HEK293 (cell line): ENCODE measurements around the gene NFATC2IP.
A peak's percentile ranks its signal among the peaks of the same experiment; 100 is the strongest.

ENCODE experiments used
- CTCF ChIA-PET: fragments of 350-600 bp; formaldehyde crosslinking; extraction: SDS; loops from one replicate; lab custom pipeline; 2021; ENCODE audit warnings: antibody characterized with exemption; lab: Yijun Ruan, JAX
- POLR2A ChIA-PET: fragments of 300-600 bp; formaldehyde crosslinking; extraction: SDS; loops from one replicate; lab custom pipeline; 2020; ENCODE audit warnings: antibody characterized with exemption, inconsistent platforms; lab: Yijun Ruan, JAX
- H3K27ac ChIP-seq: fragments of 200-500 bp; sonication (Bioruptor generic); 2 replicates; pipeline ENCODE4 v1.5.1; 2014; ENCODE audit warnings: low read depth, low read length, control low read depth, inconsistent platforms; ENCODE audit errors: extremely low read depth
- H3K36me3 ChIP-seq, 2 experiments: fragments of 200-500 bp in 1 of 2; sonication (Bioruptor generic) in 1 of 2; 1 replicate in 1 of 2; 2 replicates in 1 of 2; pipeline ENCODE4 v1.5.1; 2014 to 2017; ENCODE audit warnings: inconsistent platforms in 2 of 2, low read length in 2 of 2; ENCODE audit not compliant: control insufficient read depth in 2 of 2, insufficient read depth in 1 of 2
- H3K4me1 ChIP-seq: fragments of 200-500 bp; sonication (Bioruptor generic); 2 replicates; pipeline ENCODE4 v1.5.1; 2014; ENCODE audit warnings: mild to moderate bottlenecking, low read length, inconsistent platforms; ENCODE audit not compliant: control insufficient read depth, insufficient read depth
- H3K4me3 ChIP-seq: 2 replicates; pipeline ENCODE4 v1.5.1; 2011; ENCODE audit warnings: low read depth, mild to moderate bottlenecking, control low read depth, low read length, moderate library complexity
- H3K9me3 ChIP-seq: fragments of 200-500 bp; sonication (Bioruptor generic); 2 replicates; pipeline ENCODE4 v1.5.1; 2014; ENCODE audit warnings: low read depth, low read length, inconsistent platforms; ENCODE audit not compliant: control insufficient read depth, insufficient read depth
- EGR2 ChIP-seq: fragments of 450-650 bp; formaldehyde crosslinking; IDR thresholded peaks from 2 replicates; pipeline ENCODE4 v1.5.1; 2016; ENCODE audit warnings: low read depth, missing biosample characterization, missing genetic modification characterization
- ELK4 ChIP-seq: IDR thresholded peaks from 2 replicates; pipeline ENCODE4 v1.6.1; 2011; ENCODE audit warnings: mild to moderate bottlenecking, low read depth, low read length, borderline replicate concordance
- KLF9 ChIP-seq: fragments of 450-650 bp; formaldehyde crosslinking; IDR thresholded peaks from 2 replicates; pipeline ENCODE4 v1.5.1; 2016; ENCODE audit warnings: missing biosample characterization, missing genetic modification characterization, low read depth
- MZF1 ChIP-seq: fragments of 450-650 bp; formaldehyde crosslinking; IDR thresholded peaks from 2 replicates; pipeline ENCODE4 v1.5.1; 2017; ENCODE audit warnings: missing biosample characterization, missing genetic modification characterization, borderline replicate concordance
- PRDM6 ChIP-seq: fragments of 450-650 bp; formaldehyde crosslinking; IDR thresholded peaks from 2 replicates; pipeline ENCODE4 v1.5.1; 2017; ENCODE audit warnings: missing biosample characterization, missing genetic modification characterization
- REPIN1 ChIP-seq: fragments of 450-650 bp; formaldehyde crosslinking; IDR thresholded peaks from 2 replicates; pipeline ENCODE4 v1.5.1; 2017; ENCODE audit warnings: missing biosample characterization, missing genetic modification characterization, low read depth
- SP2 ChIP-seq: fragments of 450-650 bp; formaldehyde crosslinking; IDR thresholded peaks from 2 replicates; pipeline ENCODE4 v1.5.1; 2016; ENCODE audit warnings: missing biosample characterization, missing genetic modification characterization
- SP3 ChIP-seq: fragments of 450-650 bp; formaldehyde crosslinking; IDR thresholded peaks from 2 replicates; pipeline ENCODE4 v1.5.1; 2016; ENCODE audit warnings: missing biosample characterization, missing genetic modification characterization
- ZBTB7A ChIP-seq: fragments of 450-650 bp; formaldehyde crosslinking; IDR thresholded peaks from 2 replicates; pipeline ENCODE4 v1.5.1; 2016; ENCODE audit warnings: low read depth, missing biosample characterization, missing genetic modification characterization
- ZFP69B ChIP-seq: fragments of 450-650 bp; formaldehyde crosslinking; IDR thresholded peaks from 2 replicates; pipeline ENCODE4 v1.5.1; 2016; ENCODE audit warnings: missing biosample characterization, missing genetic modification characterization
- ZNF157 ChIP-seq: fragments of 450-650 bp; formaldehyde crosslinking; IDR thresholded peaks from 2 replicates; pipeline ENCODE4 v1.5.1; 2016; ENCODE audit warnings: missing biosample characterization, missing genetic modification characterization
- ZNF184 ChIP-seq: fragments of 450-650 bp; IDR thresholded peaks from 2 replicates; pipeline ENCODE4 v1.5.1; 2018; ENCODE audit warnings: missing biosample characterization, mild to moderate bottlenecking, missing genetic modification characterization
- ZNF214 ChIP-seq: fragments of 450-650 bp; formaldehyde crosslinking; IDR thresholded peaks from 2 replicates; pipeline ENCODE4 v1.5.1; 2017; ENCODE audit warnings: missing biosample characterization, mild to moderate bottlenecking, missing genetic modification characterization, borderline replicate concordance
- ZNF302 ChIP-seq: fragments of 450-650 bp; formaldehyde crosslinking; IDR thresholded peaks from 2 replicates; pipeline ENCODE4 v1.5.1; 2016; ENCODE audit warnings: missing biosample characterization, missing genetic modification characterization, low read depth
- ZNF350 ChIP-seq: fragments of 450-650 bp; formaldehyde crosslinking; IDR thresholded peaks from 2 replicates; pipeline ENCODE4 v1.5.0; 2017; ENCODE audit warnings: missing biosample characterization, mild to moderate bottlenecking, missing genetic modification characterization
- ZNF529 ChIP-seq: fragments of 450-650 bp; formaldehyde crosslinking; IDR thresholded peaks from 2 replicates; pipeline ENCODE4 v1.5.1; 2017; ENCODE audit warnings: missing genetic modification characterization, missing biosample characterization; ENCODE audit not compliant: insufficient replicate concordance
- TF ChIP-seq, protein P1 (sequence below): fragments of 450-650 bp; formaldehyde crosslinking; IDR thresholded peaks from 2 replicates; pipeline ENCODE4 v1.5.1; 2017; ENCODE audit warnings: missing biosample characterization, missing genetic modification characterization
- TF ChIP-seq, protein P2 (sequence below): fragments of 450-650 bp; formaldehyde crosslinking; IDR thresholded peaks from 2 replicates; pipeline ENCODE4 v1.5.1; 2016; ENCODE audit warnings: missing biosample characterization, missing genetic modification characterization, low read depth

NFATC2IP gene

DNA sequence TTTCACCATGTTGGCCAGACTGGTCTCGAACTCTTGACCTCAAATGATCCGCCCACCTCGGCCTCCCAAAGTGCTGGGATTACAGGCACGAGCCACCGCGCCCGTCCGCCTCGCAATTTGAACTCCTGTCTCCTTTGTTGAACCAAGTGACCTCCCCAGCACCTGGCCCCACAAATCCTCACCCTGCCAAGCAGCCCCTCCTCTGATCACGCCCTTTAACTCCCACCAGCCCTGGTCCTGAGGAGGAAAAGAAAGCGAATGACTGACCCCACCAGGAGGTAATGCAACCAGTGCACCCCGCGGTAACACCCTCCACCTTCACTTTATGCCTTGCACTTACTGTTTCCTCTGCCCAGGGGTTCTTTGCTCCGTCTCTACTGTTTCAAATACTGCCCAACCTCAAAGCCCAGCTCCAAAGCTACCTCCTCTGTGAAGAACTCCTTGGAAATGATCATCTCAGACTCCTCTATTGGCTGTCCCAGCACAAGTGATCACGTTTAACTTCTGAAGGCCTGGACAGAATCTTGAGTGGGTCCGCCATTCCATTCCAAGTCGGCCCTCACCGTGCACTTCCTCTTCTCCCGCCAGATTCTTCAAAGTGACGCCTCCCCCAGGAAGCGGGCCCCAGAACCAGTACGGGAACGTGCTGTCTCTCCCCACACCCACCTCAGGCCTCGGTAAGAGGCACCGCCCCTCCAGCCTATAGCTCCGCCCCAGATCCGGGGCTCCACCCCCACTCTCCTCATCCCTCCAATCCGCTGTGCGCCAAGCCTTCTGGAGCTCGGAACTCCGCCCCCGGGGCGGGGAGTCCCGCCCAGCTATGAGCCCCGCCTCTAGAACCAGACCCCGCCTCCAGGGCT is 14.6 kb upstream of the NFATC2IP start:
- H3K4me3 ChIP-seq: no peak overlapping the region
- POLR2A ChIA-PET: interaction anchor here (1.0 kb wide), 2 partner anchors 9 to 15 kb away, joined by 3 read pairs; partner anchors contain the start of gene NFATC2IP
- no peaks in the 10 kb centered on the region for H3K36me3 ChIP-seq
- TF ChIP-seq SP3 (tag by site-specific recombination) (peak; percentile 72), ZFP69B (tag by site-specific recombination) (0 out of 2 replicates have a peak, but pooled peaks have one; percentile 34), ZNF302 (tag by site-specific recombination) (no peak), KLF9 (tag by site-specific recombination) (peak; percentile 45; the same call in 1 of the 2 replicates), REPIN1 (tag by site-specific recombination) (no peak), SP2 (tag by site-specific recombination) (peak; percentile 68), MZF1 (tag by site-specific recombination) (no peak)
- CTCF ChIA-PET: interaction anchor here (0.9 kb wide), 1 partner anchor 8 kb away, joined by 3 read pairs; no protein-coding TSS in a partner anchor
- H3K4me1 ChIP-seq: no peaks in the 10 kb centered on the region
- no peaks in the 10 kb centered on the region for H3K9me3 ChIP-seq
- no peak overlapping the region for H3K27ac ChIP-seq

DNA sequence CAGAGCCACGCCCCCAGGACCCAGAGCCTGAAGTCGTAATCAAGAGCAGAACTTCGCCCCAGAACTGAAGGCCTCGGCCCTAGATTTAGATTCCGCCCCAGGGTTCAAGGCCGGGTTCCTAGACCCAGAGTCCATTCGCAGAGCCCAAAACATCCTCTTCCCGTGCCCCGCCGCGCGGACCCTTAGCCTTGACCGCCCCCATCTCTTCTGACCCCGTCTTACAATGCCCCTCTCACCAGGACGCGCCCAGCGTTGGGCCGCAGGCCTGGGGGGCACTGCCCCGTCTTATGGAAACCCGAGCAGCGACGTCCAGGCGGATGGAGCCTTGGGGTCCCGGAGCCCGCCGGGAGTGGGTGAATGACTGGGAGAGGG is 14.0 kb upstream of the NFATC2IP start:
- Histone ChIP-seq H3K9me3 (no peaks in the 10 kb centered on the region), H3K4me3 (no peak overlapping the region), H3K4me1 (no peaks in the 10 kb centered on the region), H3K27ac (no peak overlapping the region), H3K36me3 (no peaks in the 10 kb centered on the region)
- ChIA-PET POLR2A (interaction anchor here (1.0 kb wide), 2 partner anchors 9 to 14 kb away, joined by 3 read pairs; partner anchors contain the start of gene NFATC2IP), CTCF (interaction anchor here (0.7 to 0.9 kb wide), 3 partner anchors 8 to 41 kb away, joined by 3 to 4 read pairs (median 3); no protein-coding TSS in a partner anchor)
- TF ChIP-seq EGR2: no peak
- no peak for TF ChIP-seq ELK4
- TF ChIP-seq ZBTB7A (tag by site-specific recombination): no peak
- no peak for TF ChIP-seq ZNF214 (tag by site-specific recombination)
- TF ChIP-seq, protein P1, sequence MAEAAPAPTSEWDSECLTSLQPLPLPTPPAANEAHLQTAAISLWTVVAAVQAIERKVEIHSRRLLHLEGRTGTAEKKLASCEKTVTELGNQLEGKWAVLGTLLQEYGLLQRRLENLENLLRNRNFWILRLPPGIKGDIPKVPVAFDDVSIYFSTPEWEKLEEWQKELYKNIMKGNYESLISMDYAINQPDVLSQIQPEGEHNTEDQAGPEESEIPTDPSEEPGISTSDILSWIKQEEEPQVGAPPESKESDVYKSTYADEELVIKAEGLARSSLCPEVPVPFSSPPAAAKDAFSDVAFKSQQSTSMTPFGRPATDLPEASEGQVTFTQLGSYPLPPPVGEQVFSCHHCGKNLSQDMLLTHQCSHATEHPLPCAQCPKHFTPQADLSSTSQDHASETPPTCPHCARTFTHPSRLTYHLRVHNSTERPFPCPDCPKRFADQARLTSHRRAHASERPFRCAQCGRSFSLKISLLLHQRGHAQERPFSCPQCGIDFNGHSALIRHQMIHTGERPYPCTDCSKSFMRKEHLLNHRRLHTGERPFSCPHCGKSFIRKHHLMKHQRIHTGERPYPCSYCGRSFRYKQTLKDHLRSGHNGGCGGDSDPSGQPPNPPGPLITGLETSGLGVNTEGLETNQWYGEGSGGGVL (tag by site-specific recombination): no peak
- no peak for TF ChIP-seq PRDM6
- no peak for TF ChIP-seq ZNF157 (tag by site-specific recombination)
- no peak for TF ChIP-seq ZNF350 (tag by site-specific recombination)
- TF ChIP-seq, protein P2, sequence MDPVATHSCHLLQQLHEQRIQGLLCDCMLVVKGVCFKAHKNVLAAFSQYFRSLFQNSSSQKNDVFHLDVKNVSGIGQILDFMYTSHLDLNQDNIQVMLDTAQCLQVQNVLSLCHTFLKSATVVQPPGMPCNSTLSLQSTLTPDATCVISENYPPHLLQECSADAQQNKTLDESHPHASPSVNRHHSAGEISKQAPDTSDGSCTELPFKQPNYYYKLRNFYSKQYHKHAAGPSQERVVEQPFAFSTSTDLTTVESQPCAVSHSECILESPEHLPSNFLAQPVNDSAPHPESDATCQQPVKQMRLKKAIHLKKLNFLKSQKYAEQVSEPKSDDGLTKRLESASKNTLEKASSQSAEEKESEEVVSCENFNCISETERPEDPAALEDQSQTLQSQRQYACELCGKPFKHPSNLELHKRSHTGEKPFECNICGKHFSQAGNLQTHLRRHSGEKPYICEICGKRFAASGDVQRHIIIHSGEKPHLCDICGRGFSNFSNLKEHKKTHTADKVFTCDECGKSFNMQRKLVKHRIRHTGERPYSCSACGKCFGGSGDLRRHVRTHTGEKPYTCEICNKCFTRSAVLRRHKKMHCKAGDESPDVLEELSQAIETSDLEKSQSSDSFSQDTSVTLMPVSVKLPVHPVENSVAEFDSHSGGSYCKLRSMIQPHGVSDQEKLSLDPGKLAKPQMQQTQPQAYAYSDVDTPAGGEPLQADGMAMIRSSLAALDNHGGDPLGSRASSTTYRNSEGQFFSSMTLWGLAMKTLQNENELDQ (tag by site-specific recombination): no peak
- no peak for TF ChIP-seq ZFP69B (tag by site-specific recombination)
- no peak for TF ChIP-seq ZNF184
- TF ChIP-seq ZNF529 (tag by site-specific recombination): no peak
